WTC11 (cell line): ENCODE results near the gene NDUFV1.
"Not testable (repeated sequence)": the region's sequence is repeated elsewhere in the genome, so short reads cannot be mapped to it uniquely, and the experiment has no call there.

Source experiments
- CTCF ChIP-seq: fragments of 200-600 bp; IDR thresholded peaks from 2 replicates; pipeline ENCODE4 v1.8.0; 2022; ENCODE audit warnings: antibody characterized with exemption
- FOXP1 ChIP-seq: sonication (generic); formaldehyde crosslinking; IDR thresholded peaks from 2 replicates; pipeline ENCODE4 v1.8.0; 2022; ENCODE audit warnings: missing genetic modification reagents, mild to moderate bottlenecking, moderate library complexity, borderline replicate concordance
- KAT7 ChIP-seq: sonication (generic); formaldehyde crosslinking; IDR thresholded peaks from 2 replicates; pipeline ENCODE4 v1.8.1; 2023; ENCODE audit warnings: missing genetic modification reagents, mild to moderate bottlenecking, borderline replicate concordance
- NFATC4 ChIP-seq: fragments of 250-450 bp; sonication (Bioruptor Pico); IDR thresholded peaks from 2 replicates; pipeline ENCODE4 v1.9.0; 2021; ENCODE audit warnings: mild to moderate bottlenecking
- NFE2L1 ChIP-seq: sonication (generic); formaldehyde crosslinking; IDR thresholded peaks from 2 replicates; pipeline ENCODE4 v1.8.1; 2023; ENCODE audit warnings: missing genetic modification reagents
- NR2C2 ChIP-seq: sonication (generic); formaldehyde crosslinking; IDR thresholded peaks from 2 replicates; pipeline ENCODE4 v1.8.0; 2022; ENCODE audit warnings: mild to moderate bottlenecking, missing genetic modification reagents
- RELA ChIP-seq: sonication (generic); formaldehyde crosslinking; IDR thresholded peaks from 2 replicates; pipeline ENCODE4 v1.8.1; 2022; ENCODE audit warnings: missing genetic modification reagents, mild to moderate bottlenecking, borderline replicate concordance
- ZNF423 ChIP-seq: fragments of 250-450 bp; sonication (Bioruptor Pico); IDR thresholded peaks from 2 replicates; pipeline ENCODE4 v2.1.2; 2022; ENCODE audit warnings: mild to moderate bottlenecking, moderate library complexity
- TF ChIP-seq, protein P1 (sequence below): sonication (generic); formaldehyde crosslinking; IDR thresholded peaks from 2 replicates; pipeline ENCODE4 v1.8.0; 2022; ENCODE audit warnings: mild to moderate bottlenecking, missing genetic modification reagents

- TF ChIP-seq CTCF; RELA (CRISPR knock-in tag); NFATC4 (CRISPR knock-in tag); KAT7 (CRISPR knock-in tag); NR2C2 (CRISPR knock-in tag); NFE2L1; FOXP1 (CRISPR knock-in tag); ZNF423: not testable (repeated sequence)
- TF ChIP-seq, protein P1, sequence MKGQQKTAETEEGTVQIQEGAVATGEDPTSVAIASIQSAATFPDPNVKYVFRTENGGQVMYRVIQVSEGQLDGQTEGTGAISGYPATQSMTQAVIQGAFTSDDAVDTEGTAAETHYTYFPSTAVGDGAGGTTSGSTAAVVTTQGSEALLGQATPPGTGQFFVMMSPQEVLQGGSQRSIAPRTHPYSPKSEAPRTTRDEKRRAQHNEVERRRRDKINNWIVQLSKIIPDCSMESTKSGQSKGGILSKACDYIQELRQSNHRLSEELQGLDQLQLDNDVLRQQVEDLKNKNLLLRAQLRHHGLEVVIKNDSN (CRISPR knock-in tag): not testable (repeated sequence)
Measured at GRCh38 chr11:67604119-67604518, 2.6 kb upstream of the NDUFV1 start.
